ENCODE data around the gene AMPD2.

Gene AMPD2

GRCh38 chr1:109619576-109620400 lies at the start of gene AMPD2, which contains the start of gene GNAT2:
AMPD2 (plus strand) TSS chr1:109619837; CDS start chr1:109621176, 1,339 bp downstream.
GNAT2 (minus strand) TSS chr1:109619616; CDS start chr1:109612870, 6,746 bp downstream.
- Histone ChIP-seq H3K27me3 (no peaks in the 10 kb centered on the region), H3K4me2 (peak within 1 kb of the TSS; percentile 87 to 100 (median 97)), H4K20me1 (peaks cover 28 to 40% (median 34%) of the 10 kb centered on the region in 11 experiments; a peak in 21 of 22 replicates), H3K36me3 (no peaks in the 10 kb centered on the region; a peak in 1 of 22 replicates), H3K9me3 (replicated peaks in 1 of 11) (no peaks in the 10 kb centered on the region), H3K27ac (peak within 1 kb of the TSS; percentile 83 to 96 (median 91)), H3K9ac (peak within 1 kb of the TSS; percentile 84 to 94 (median 90)), H3K4me3 (peak within 1 kb of the TSS; percentile 83 to 95 (median 89)), H3K4me1 (peaks cover 70 to 82% (median 80%) of the 10 kb centered on the region in 10 experiments)
- TF ChIP-seq Cebpa-rat (IDR thresholded peaks at IDR 0.05) = no peak

DNA sequence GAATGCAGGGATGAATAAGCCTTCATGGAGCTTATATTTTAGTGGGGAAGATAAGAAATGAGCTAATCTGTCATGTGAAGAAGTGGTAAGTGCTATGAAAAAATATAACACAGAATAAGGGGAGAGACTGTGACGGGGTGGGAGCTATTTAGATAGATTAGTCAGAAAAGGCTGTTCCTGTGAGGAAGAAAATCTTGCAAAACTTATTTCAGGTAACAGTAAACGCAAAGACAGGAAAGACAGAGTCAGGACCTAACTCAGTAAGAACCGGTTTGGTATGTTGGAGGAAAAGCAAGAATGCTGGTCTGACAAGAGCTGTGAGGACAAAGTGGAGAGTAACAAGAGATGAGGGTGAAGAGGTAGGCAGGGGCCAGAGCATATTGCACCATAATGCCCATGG lies 49.2 kb upstream of the AMPD2 start:
- Histone ChIP-seq H3K27me3 (no peaks in the 10 kb centered on the region), H3K9me3 (replicated peaks in 1 of 11) (no peaks in the 10 kb centered on the region), H3K36me3 (peaks cover 0 to 42% (median 16%) of the 10 kb centered on the region in 11 experiments; a peak in 17 of 22 replicates), H3K4me3 (no peak overlapping the region), H3K9ac (no peak overlapping the region), H3K4me2 (peak overlapping the region in 2 of 11 experiments; percentile 7 to 38; a peak in 2 of 22 replicates), H3K4me1 (peaks cover 11 to 94% (median 25%) of the 10 kb centered on the region in 10 experiments; a peak in 19 of 20 replicates), H4K20me1 (peaks cover 69 to 100% (median 97%) of the 10 kb centered on the region in 11 experiments), H3K27ac (no peak overlapping the region)
- no peak for TF ChIP-seq Cebpa-rat (IDR thresholded peaks at IDR 0.05)

DNA sequence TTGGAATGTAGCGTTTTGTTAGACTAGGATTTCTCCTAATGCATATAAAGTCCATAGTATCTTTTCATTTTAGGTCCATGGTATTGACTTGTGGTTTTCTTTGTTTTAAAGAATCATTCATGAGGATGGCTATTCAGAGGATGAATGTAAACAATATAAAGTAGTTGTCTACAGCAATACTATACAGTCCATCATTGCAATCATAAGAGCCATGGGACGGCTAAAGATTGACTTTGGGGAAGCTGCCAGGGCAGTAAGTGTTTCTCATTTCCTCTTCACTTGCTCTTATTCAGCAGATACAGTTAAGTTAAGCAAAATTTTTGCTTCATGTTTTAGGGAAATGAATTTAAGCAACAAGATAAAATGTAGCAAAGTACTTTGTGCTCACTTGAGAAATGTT lies 45.9 kb upstream of the AMPD2 start:
- H3K27ac ChIP-seq = peak overlapping the region in 4 of 11 experiments; percentile 34 to 56 (median 48); a peak in 5 of 22 replicates
- H3K9ac ChIP-seq = peak overlapping the region in 1 of 11 experiments; percentile 35; a peak in 1 of 22 replicates
- H3K4me3 ChIP-seq = no peak overlapping the region
- H3K4me1 ChIP-seq = peaks cover 2 to 84% (median 12%) of the 10 kb centered on the region in 10 experiments; a peak in 19 of 20 replicates
- no peaks in the 10 kb centered on the region for H3K27me3 ChIP-seq
- TF ChIP-seq Cebpa-rat (IDR thresholded peaks at IDR 0.05) = no peak
- peaks cover 27 to 63% (median 50%) of the 10 kb centered on the region in 11 experiments for H3K36me3 ChIP-seq
- H3K4me2 ChIP-seq = peak overlapping the region in 4 of 11 experiments; percentile 23 to 87 (median 63); a peak in 8 of 22 replicates
- peaks cover 47 to 99% (median 75%) of the 10 kb centered on the region in 11 experiments; a peak in 21 of 22 replicates for H4K20me1 ChIP-seq
- H3K9me3 ChIP-seq (replicated peaks in 1 of 11) = no peaks in the 10 kb centered on the region

DNA sequence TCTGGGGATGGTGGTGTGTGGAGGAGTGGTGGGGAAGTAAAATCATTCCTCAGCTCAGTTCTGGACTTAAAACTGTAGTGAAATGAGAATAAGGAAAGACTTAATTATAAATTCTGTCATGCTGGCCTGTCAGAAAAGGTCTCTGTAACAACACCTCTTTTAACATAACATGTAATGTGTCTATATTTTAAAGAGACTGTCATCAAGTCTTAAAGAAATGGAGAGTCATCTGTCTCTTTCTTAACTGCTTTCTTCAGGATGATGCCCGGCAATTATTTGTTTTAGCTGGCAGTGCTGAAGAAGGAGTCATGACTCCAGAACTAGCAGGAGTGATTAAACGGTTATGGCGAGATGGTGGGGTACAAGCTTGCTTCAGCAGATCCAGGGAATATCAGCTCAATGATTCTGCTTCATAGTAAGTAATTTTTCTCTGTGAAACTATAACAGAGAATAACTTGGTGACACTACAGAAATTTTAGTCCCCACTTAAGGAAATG lies 40.6 kb upstream of the AMPD2 start:
- no peaks in the 10 kb centered on the region for H3K27me3 ChIP-seq
- H4K20me1 ChIP-seq = peaks cover 18 to 96% (median 41%) of the 10 kb centered on the region in 11 experiments; a peak in 20 of 22 replicates

GRCh38 chr1:109579491-109579890 lies 40.1 kb upstream of the AMPD2 start:
- Histone ChIP-seq H3K36me3 (peaks cover 84 to 100% (median 99%) of the 10 kb centered on the region in 11 experiments), H3K9ac (no peak overlapping the region), H3K9me3 (replicated peaks in 1 of 11) (no peaks in the 10 kb centered on the region), H4K20me1 (peaks cover 13 to 96% (median 37%) of the 10 kb centered on the region in 11 experiments; a peak in 19 of 22 replicates), H3K27ac (no peak overlapping the region), H3K27me3 (no peaks in the 10 kb centered on the region), H3K4me1 (peaks cover 0 to 34% (median 0%) of the 10 kb centered on the region in 10 experiments; a peak in 7 of 20 replicates), H3K4me2 (no peak overlapping the region), H3K4me3 (no peak overlapping the region)
- TF ChIP-seq Cebpa-rat (IDR thresholded peaks at IDR 0.05) = no peak

More for the DNA sequence above, 40.6 kb upstream of the AMPD2 start:
- H3K36me3 ChIP-seq = peaks cover 79 to 100% (median 98%) of the 10 kb centered on the region in 11 experiments
- no peak overlapping the region for H3K9ac ChIP-seq
- no peaks in the 10 kb centered on the region for H3K9me3 ChIP-seq (replicated peaks in 1 of 11)
- H3K4me2 ChIP-seq = no peak overlapping the region
- TF ChIP-seq Cebpa-rat (IDR thresholded peaks at IDR 0.05) = no peak
- H3K27ac ChIP-seq = no peak overlapping the region
- peaks cover 0 to 39% (median 2%) of the 10 kb centered on the region in 10 experiments; a peak in 9 of 20 replicates for H3K4me1 ChIP-seq
- H3K4me3 ChIP-seq = no peak overlapping the region

DNA sequence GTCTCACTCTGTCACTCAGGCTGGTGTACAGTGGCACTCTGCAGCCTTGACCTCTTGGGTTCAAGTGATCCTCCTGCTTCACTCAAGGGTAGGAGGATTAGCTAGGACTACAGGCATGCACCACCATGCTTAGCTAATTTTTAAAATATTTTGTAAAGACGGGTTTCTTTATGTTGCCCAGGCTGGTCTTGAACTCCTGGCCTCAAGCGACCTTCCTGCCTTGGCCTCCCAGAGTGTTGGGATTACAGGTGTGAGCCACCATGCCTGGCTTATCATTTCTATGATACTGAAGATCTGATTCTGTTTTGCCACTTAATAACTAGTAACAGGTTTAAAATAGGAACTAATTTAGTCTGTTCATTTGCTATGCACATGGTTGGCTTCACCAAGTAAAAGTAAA lies 37.6 kb upstream of the AMPD2 start:
- H4K20me1 ChIP-seq = peaks cover 6 to 92% (median 30%) of the 10 kb centered on the region in 11 experiments; a peak in 14 of 22 replicates
- no peak overlapping the region for H3K27ac ChIP-seq
- H3K27me3 ChIP-seq = no peaks in the 10 kb centered on the region
- no peak overlapping the region for H3K9ac ChIP-seq
- H3K9me3 ChIP-seq (replicated peaks in 1 of 11) = no peaks in the 10 kb centered on the region
- H3K36me3 ChIP-seq = peaks cover 97 to 100% (median 100%) of the 10 kb centered on the region in 11 experiments
- H3K4me3 ChIP-seq = no peak overlapping the region
- no peak for TF ChIP-seq Cebpa-rat (IDR thresholded peaks at IDR 0.05)
- no peak overlapping the region for H3K4me2 ChIP-seq
- H3K4me1 ChIP-seq = peaks cover 0 to 11% (median 0%) of the 10 kb centered on the region in 10 experiments; a peak in 3 of 20 replicates

DNA sequence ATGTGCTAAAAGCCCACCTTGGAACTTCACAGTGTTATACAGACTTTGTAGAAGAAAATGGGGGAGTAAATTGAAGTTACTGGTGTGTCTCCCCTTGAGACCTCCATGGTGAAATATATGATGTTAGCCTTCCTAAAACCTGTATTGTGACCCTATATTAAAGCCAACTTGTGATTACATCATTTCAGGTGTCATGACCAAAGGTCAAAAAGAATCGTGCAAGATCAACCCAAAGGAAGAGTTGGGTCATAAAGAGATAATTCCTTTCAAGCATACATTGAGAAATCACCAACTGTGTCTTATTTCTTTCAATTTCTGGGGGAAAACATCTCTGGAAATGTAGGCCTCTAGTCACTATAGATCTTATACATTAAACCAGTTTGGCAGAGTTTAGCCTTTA lies 34.9 kb upstream of the AMPD2 start:
- Histone ChIP-seq H3K9ac (no peak overlapping the region), H3K27me3 (no peaks in the 10 kb centered on the region), H3K36me3 (peaks cover 98 to 100% (median 100%) of the 10 kb centered on the region in 11 experiments), H3K4me1 (no peaks in the 10 kb centered on the region), H3K4me3 (no peak overlapping the region), H3K27ac (no peak overlapping the region), H3K9me3 (replicated peaks in 1 of 11) (no peaks in the 10 kb centered on the region), H3K4me2 (no peak overlapping the region), H4K20me1 (peaks cover under 1 to 74% (median 25%) of the 10 kb centered on the region in 11 experiments; a peak in 13 of 22 replicates)
- no peak for TF ChIP-seq Cebpa-rat (IDR thresholded peaks at IDR 0.05)

GRCh38 chr1:109586055-109586454 lies 33.6 kb upstream of the AMPD2 start:
- Histone ChIP-seq H3K4me1 (no peaks in the 10 kb centered on the region), H3K36me3 (peaks cover 98 to 100% (median 100%) of the 10 kb centered on the region in 11 experiments)
- no peak for TF ChIP-seq Cebpa-rat (IDR thresholded peaks at IDR 0.05)

GRCh38 chr1:109589177-109589576 lies 30.5 kb upstream of the AMPD2 start:
- H3K27me3 ChIP-seq = no peaks in the 10 kb centered on the region
- no peak overlapping the region for H3K4me3 ChIP-seq
- H3K27ac ChIP-seq = no peak overlapping the region
- H3K4me2 ChIP-seq = no peak overlapping the region
- no peak for TF ChIP-seq Cebpa-rat (IDR thresholded peaks at IDR 0.05)
- no peaks in the 10 kb centered on the region for H3K4me1 ChIP-seq
- no peaks in the 10 kb centered on the region for H3K9me3 ChIP-seq (replicated peaks in 1 of 11)
- peaks cover 96 to 100% (median 100%) of the 10 kb centered on the region in 11 experiments for H3K36me3 ChIP-seq
- no peak overlapping the region for H3K9ac ChIP-seq
- H4K20me1 ChIP-seq = peaks cover 0 to 64% (median 8%) of the 10 kb centered on the region in 11 experiments; a peak in 11 of 22 replicates

More at GRCh38 chr1:109586055-109586454, 33.6 kb upstream of the AMPD2 start:
- Histone ChIP-seq H3K27me3 (no peaks in the 10 kb centered on the region), H3K4me3 (no peak overlapping the region), H3K27ac (no peak overlapping the region), H3K9ac (no peak overlapping the region), H3K4me2 (no peak overlapping the region), H4K20me1 (peaks cover 0 to 74% (median 18%) of the 10 kb centered on the region in 11 experiments; a peak in 13 of 22 replicates), H3K9me3 (replicated peaks in 1 of 11) (no peaks in the 10 kb centered on the region)
